Measurements from ENCODE around the gene SLC2A13. TPM values are rescaled to one million over a fixed set of nuclear protein-coding genes. Genes with fewer than 3 reads are reported as not detected.

SLC2A13 gene
- 11.1 TPM for total RNA-seq

DNA sequence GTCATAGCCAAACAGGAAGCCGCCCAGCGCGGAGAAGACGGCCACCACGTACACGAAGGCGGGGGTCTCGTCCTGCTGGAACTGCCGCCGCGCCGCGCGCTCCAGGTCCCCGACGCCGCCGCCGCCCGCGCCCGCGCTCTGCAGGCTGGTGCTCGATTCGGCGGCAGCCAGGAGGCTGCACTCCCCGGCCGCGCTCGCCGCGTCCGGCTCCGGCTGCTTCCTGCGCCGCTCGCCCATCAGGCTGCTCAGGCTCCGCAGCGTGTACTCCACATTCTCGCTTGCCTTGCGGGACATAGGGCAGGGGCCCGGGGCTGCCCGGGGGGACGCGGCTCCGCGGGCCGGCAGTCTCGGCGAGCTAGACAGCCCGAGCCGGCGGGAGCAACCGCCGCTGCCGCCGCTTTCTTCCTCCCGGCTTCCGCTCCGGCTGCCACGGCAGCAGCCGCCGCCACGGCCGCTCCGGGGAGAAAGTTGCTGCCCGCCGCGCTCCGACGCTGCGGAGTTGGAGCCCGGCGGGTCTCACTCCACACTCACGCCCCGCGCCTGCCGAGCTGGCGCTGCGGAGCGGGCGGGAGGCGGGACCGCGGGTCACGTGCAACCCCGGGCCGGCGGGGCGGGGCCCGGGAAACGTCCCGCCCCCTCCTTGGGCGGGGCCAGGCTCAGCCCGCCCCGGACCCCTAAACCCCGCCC is at the start of gene SLC2A13:
Gene SLC2A13 (minus strand): TSS at position 567 of the 687 bp plus-strand sequence. CDS start 273 bp downstream, at position 294.
- peak; percentile 72 for DNase-seq (ENCODE audit: low spot score)

DNA sequence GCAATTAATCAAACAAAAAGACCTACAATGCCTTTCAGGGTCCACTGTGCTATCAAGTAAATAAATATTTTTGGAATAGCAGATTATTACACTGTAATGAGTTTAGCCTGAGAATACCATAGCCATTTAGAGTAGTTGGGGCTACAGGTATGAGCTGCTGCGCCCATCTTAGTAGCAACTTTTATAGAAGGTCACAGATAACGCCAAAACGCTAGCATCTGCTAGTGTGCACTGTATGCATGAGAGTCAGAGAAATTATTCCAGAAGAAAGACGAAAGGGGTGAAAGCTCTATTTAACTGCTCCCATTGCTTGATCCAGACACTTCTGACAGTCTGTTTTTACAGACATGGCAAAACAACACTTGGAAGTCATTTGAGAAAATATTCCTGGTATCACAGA is 48.5 kb upstream of the SLC2A13 start:
- no peak for DNase-seq (ENCODE audit: low spot score)

DNA sequence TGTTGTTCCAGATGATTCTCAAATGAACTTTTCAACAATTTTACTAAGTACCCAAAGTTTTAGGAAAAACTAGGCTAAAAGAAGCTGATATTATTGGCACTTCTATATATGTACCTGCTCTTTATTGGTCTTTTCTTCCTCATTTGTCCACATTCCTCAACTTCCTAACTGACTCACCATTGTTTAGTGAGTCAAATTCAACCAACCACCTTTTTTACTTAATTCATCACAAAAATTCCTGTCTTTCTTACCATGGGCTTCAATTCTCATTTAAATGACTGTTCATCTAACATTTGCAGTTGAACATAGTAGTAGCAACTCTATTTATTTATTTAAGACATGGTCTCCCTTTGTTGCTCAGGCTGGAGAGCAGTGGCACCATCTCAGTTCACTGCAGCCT is 47.6 kb upstream of the SLC2A13 start:
- DNase-seq (ENCODE audit: low spot score) = no peak

DNA sequence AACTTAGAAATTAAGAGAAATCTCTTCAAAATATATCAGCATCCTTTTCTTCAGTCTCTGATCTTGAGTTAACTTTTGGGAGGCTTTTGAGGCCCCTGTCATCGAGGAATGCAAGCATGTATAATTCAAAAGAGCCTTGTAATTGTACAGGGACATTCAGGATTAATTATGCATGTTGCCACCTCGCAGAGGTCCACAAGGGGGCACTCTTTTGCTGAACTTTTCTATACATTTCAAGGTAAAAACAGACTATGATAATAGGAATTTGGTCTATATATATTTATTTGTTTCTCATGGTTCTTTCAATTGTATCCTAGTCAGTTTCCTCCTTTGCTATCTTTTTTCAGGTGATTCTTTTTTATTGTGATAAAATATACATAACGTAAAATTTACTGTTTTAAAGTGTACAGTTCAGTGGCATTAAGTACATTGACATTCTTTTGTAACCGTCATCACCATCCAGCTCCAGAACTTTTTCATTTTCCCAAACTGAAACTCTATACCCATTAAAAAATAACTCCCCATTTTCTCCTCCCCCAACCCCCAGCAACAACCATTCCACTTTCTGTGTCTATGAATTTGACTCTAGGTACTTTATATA is 47.0 kb upstream of the SLC2A13 start:
- DNase-seq (ENCODE audit: low spot score) = peak; percentile 63

DNA sequence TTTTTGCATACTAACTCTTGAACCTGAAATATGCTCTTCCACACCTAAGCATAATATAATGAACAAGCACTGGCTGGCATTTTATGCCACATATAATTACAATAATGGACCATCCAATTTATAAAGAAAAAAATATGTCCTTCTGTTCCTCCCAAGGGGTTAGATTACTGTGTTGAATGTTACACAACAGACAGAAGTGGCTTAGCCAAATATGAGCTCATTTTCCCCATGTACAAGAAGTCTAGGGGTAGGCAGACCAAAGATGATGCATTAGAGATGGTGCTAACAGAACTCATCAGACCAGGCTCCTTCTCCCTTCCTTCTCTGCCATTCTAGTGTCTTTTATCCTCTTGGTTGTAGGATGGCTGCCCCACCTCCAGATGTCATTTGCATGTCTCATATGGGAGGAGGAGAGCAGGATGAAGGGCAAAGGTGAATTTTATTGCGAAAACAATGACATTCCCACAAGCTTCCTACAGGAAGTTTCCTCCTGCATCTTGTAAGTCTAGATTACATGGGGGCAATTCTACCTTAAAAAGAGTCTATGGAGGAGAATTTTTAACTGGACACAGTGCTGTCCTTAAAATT is 43.9 kb upstream of the SLC2A13 start:
- DNase-seq (ENCODE audit: low spot score) = no peak

DNA sequence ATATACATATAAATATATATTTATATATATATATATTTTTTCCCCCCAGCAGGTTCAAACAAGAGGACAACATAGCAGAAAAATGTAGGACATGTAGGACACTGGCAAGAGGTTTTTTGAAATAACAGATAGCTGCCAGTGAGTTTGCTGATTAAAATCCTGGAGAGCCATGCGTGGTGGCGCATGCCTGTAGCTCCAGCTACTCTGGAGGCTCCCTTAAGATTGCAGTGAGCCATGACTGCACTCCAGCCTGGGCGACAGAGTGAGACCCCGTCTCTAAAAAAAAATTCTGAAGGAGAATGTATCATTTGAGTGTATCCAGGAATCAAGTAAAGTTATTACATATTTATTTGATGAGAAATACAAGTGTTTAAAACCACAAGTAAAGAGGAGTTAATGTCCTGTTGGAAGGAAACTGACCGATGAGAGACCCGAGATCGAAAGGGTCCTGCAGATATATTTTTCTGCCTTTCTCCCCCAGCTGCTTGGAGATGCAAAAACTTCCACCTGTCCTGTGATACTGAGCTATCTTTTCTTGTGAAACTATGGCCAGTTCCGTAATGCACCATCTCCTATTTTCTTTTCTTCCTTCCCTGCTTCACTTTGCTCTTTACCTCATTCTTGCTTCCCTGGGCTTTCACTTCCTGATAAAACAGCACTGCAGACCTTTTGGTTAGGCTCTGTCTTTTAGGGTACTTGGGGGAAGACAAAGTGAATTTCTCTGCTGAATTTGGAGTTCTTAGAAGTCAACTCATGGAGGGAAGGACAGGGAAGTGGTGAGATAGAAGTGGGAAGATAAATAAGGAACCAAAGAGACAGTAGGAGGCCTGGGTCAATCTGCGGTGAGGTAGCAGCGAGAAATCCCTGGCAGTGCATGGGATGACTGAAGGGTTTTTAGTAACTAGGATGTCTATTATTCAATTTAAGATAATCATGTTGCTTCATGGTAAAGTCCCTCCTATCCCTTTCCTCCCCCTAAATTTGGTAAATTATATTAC is 41.2 kb upstream of the SLC2A13 start:
- DNase-seq (ENCODE audit: low spot score) = no peak

DNA sequence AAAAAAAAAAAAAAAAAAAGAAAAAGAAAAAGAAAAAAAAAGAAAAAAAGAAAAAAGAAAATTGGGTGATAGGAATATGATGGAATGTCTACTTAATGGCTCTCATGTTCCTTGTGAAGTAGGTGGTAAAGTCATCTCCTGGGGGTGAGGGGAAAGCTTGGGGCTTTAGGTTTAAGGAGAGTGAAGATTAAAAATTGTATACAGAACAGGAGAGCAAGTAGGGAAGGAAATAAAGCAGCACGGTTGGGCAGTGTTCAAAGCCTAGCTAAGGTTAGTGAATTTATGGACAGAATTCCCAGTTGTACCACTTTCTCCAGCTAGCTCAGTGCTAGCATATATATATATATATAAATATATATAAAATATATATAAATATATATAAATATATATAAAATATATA is 40.0 kb upstream of the SLC2A13 start:
- no peak for DNase-seq (ENCODE audit: low spot score)

DNA sequence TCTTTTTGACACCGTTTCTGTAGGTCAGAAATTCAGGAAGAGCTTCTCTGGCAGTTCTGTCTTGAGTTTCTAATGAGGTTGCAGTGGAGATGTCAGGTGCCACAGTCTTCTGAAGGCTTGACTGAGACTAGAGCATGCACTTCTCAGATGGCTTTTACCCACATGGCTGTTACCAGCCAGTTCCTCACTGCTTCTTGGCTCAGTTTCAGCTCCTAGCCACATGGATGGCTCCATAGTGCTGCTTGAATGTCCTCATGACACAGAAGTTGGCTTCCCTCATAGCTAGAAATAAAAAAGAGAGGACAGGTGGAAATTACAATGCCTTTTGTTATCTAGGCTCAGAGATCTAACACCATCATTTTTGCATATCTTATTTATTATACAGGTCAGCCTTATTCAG is 38.1 kb upstream of the SLC2A13 start:
- DNase-seq (ENCODE audit: low spot score) = no peak

DNA sequence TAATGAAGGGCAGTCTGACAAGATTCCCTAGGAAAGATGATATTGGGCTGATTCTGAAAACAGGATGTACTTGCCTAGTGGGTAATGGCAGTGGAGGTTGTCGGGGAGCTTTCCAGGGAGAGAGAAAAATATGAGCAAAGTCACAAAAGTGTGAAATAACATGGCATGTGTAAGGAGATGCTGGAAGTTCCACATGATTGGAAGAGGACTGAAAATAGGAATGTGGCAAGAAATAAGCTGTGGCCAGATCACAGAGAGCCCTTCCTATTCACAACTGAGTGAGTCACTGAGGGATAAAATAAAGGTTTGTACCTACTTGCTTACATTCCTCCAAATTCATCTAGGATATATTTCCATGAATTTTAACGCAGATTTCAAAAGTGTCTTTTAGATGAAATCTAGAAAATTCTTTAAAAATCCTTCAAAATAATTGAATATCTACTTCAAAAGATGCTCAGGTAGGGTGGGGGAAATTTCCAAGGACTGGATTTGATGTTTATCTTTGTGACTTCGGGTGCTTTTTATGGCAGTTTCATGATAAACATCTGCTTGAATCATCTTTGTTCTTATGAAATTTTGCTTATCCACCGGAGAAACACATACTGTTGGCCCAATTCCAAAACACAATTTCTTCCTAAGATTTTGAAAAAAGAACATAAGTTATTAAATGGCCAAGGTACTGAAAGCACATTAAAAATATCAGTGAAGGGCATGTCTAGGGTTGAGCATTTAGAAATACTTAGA is 36.3 kb upstream of the SLC2A13 start:
- DNase-seq (ENCODE audit: low spot score) = no peak

DNA sequence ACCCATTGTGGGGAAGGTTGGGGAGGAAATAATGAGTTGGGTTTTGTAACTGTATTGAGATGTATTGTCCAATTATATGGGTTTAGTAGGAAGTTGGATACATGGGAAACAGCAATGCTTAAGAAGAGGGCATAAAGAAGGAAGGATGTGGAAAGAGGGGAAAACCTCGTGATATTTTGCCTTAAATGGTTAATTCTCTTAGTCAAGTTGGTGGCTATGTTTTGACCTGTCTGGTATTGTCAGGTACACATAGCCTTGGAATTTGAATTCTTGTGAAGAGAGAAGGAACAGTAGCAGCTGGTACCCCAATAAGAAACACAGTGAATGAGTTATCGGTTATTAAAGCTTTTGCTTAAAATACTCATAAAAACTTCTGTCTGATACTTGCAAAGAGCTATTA is 32.6 kb upstream of the SLC2A13 start:
- DNase-seq (ENCODE audit: low spot score) = no peak

DNA sequence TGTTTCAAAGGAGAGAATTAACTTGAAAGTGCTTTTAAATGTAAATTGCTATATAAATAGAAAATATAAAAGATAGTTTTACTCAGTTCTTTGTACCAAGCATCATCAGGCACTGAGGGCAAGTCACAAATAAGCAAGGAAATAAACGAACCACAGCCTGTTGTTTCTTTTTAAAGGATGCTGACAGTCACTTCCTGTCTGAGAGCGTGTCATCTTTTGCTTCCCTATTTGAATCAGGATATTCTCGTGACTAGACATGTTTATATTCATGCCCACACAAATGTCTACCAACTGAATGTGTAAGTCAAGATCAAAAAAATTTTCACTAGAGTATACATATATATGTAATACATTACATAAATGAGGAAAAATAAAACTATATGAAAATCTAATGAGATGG is 31.4 kb upstream of the SLC2A13 start:
- no peak for DNase-seq (ENCODE audit: low spot score)

DNA sequence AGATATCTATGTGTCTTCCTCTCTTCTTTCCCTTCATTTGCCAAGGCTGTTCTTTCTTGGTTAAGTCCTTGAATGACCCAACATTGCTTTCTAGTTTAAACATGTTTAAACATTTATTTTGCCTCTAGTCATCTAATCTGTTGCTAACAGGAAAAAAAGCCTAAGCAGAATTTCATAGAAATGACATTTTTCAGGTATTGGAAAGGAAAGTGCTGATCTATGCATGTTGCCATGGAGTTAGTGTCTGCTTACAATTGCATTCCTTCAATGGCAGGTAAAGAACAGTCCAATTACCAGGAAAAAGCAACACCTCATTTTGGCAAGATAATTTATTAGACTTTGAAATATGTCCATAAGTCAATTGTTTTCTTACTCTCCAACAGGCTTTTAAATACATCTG is 21.5 kb upstream of the SLC2A13 start:
- no peak for DNase-seq (ENCODE audit: low spot score)

DNA sequence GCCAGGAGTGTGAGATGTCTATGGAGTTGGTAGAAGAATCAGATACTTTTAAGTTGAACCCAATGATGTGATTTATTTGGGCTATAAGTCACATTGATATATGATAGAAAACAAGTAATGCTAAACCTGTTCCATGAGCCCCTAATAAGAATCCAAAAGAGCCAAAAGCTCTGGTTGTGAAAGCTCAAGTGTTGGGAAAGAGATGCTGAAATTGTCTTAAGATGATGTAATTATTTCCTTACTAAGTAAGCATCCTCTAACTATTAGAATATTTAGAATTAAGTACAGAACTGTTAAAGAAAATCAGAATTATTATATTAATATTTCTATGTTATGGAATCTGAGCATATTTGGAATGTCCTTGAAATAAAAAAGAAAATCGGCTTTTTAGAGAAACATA is 17.6 kb upstream of the SLC2A13 start:
- no peak for DNase-seq (ENCODE audit: low spot score)

DNA sequence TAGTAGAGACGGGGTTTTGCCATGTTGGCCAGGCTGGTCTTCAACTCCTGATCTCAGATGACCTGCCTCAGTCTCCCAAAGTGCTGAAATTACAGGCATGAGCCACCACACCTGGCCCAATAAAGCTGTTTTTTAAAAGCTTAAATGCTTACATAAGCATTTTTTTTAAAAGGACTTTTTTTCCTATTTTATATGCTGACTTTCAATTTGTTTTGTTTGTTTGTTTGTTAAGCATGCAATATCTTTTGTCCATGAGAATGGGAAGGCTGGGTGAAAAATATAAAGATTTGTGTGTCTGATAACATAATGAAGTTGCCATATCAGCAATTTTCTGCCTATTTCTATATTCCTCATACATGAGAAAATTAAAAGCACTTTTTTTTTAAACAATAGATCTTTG is 17.0 kb upstream of the SLC2A13 start:
- DNase-seq (ENCODE audit: low spot score) = no peak

DNA sequence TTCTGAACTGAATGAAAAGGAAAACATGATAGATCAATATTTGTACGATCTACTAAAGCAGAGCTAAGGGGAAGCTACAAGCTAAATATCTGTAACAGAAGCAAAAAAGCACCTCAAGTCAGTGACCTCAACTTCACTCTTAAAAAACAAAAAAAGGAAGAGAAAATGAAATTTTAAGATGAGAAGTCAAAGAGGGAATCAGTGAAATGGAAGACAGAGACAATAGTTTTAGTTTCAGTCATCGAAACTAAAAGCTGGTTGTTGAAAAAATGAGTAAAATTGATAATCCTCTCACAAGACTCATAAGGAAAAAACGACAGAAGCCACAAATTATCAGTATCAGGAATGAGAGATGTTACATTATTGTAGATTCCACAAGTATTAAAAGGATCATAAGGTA is 11.9 kb upstream of the SLC2A13 start:
- no peak for DNase-seq (ENCODE audit: low spot score)

DNA sequence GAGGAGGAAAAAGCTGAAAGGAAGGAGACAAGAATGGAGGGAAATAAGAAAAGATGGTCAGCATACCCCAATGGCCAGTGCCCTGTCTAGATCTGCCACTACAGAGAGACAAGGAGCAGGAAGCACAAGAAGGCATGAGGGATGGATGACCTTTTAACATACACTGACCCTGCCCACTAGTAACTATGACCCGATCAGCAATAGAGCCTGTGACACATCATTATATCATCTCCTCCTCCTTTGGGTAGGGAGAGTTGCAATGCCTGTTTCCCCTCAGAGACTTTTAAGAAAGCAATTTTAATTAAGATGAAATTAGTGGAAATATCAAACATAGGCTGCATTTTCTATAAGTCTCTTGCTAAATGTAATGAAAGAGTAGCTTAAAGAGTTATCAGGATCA is 4.7 kb upstream of the SLC2A13 start:
- DNase-seq (ENCODE audit: low spot score) = no peak

DNA sequence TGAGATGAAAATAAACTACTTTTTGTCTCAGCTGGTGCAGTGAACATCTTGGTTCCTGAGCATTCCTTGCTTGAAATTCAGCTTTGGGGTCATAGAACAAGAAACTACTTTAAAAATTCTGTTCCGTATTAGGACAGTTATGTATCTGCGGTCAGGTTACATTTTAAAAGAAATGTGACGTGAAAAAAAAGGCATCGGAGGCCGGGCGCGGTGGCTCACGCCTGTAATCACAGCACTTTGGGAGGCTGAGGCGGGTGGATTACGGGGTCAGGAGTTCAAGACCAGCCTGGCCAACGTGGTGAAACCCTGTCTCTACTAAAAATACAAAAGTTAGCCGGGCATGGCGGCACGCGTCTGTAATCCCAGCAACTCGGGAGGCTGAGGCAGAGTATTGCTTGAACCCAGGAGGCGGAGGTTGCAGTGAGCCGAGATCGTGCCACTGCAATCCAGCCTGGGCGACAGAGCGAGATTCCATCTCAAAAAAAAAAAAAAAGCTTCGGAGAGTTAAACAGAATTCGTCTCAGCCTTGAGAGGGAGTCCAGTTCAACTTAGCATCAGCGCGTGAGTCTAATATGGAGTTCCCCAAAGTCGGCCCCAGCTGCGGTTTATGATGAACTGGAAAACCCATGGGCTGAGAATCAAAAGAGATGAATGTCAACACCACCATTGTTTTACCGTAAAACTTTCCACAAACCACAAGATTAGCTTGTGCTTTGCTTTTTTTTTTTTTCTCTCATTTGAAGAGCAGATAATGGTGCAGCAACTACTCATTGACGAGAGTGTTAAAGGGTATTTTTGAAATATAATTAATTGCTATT is 2.1 kb upstream of the SLC2A13 start:
- DNase-seq (ENCODE audit: low spot score) = no peak

DNA sequence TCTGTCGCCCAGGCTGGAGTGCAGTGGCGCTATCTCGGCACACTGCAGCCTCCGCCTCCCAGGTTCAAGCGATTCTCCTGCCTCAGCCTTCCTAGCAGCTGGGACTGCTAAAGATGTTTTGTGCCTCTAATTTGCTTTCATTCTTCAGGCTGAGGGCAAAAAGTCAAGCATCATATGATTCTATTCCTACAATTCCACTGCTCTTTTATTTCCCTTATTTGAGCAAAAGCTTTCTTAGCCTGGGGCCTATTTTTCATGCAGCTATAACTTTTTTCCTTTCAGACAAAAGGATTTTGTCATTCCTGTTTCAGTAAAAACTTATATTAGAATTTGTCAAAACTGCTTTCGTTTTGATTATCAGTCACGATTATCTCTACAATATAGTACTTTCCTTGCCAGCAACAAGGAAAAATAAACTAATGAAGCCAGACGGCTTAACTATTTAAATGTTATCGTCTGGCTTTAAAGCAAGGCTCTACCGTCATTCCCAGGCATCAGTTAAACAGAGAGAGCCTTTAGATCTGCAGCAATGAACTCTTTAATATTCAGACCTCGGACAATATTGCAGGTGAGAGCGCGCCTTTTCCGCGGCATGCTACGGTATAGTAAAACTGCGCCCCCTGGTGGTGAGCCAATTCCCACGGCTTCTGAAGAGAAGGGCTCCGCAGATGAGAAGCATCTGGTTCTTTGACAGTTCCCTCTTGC is 1.4 kb upstream of the SLC2A13 start:
- DNase-seq (ENCODE audit: low spot score) = peak; percentile 92

DNA sequence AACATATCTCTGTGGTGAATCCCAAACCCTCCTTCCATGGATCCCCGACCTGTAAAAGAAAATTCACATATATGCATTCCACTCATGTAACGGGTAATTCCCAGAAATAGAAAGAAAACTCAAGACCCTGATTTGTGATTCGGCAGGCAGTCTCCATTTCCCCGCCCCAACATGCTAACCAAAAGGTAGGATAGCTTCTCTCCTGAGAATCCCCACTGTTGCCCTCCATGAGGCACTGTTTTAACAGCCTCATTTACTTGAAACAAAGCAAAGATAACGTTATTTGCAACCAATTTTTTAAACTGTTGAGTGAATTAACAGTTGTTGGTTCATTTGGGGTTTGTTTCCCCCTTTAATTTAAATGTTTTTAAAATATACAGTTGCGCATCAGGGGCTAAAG is 774 bp upstream of the SLC2A13 start:
- DNase-seq (ENCODE audit: low spot score) = no peak

DNA sequence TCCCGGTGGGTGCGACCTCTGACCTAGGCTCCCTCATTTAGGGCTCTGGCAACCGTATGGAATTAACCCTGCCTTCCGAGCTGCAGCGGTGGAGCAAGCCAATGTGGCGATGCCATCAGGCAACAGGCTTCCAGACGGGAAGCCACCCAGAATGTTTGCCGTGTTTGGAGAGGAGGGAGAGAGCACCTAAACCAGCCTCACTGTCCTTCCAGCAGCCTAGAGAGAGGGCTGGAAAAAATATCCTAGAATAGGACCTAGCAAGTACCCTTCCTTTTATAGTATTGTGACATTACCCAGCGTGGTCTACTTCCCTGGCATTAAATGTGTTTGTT is 287 bp upstream of the SLC2A13 start:
- no peak for DNase-seq (ENCODE audit: low spot score)

DNA sequence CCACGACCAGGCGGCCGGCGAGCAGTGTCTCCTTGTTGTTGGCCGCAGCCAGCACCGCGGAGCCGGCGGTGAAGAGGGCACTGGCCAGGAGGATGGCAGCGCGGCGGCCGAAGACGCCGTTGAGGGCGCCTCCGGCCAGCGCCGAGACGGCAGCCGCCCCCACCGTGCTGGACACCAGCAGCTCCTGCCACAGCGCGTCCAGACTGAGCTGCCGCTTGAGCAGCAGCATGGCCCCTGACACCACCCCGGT is 691 bp downstream of the SLC2A13 start:
- DNase-seq (ENCODE audit: low spot score) = peak; percentile 40

Measured in mucosa of gallbladder (tissue), 1 donor.